OCI-LY3 (cell line): ENCODE data around the gene THRSP.

Experiments
- CTCF ChIP-seq: fragments of 200-600, 300-600 bp; sonication (generic); IDR thresholded peaks from 2 replicates; pipeline ENCODE4 v1.5.1; 2014; ENCODE audit warnings: antibody characterized with exemption, low read length, low read depth
- EZH2phosphoT487 ChIP-seq: fragments of 200-600 bp; shearing (Covaris generic); IDR thresholded peaks from 2 replicates; pipeline ENCODE4 v1.6.1; 2018; ENCODE audit warnings: antibody characterized with exemption, mixed run types, low read depth

- TF ChIP-seq CTCF (no peak), EZH2phosphoT487 (no peak)
Measured at GRCh38 chr11:78025378-78025777, 38.3 kb upstream of the THRSP start.
